Activated CD4-positive, alpha-beta T cell treated with anti-CD3 and anti-CD28 coated beads for 36 hours (primary cell): ENCODE results near the gene ZEB1. TPM values are rescaled to one million over a fixed set of nuclear protein-coding genes. Genes with fewer than 3 reads are reported as not detected.
A peak's percentile ranks its signal among the peaks of the same experiment; 100 is the strongest.

ENCODE experiments used
- ATAC-seq: fragments of 200-7000 bp; cut with Tn5 transposase; one replicate; pipeline ENCODE4 v1.10.0; 2021; ENCODE audit warnings: mild to moderate bottlenecking, moderate library complexity
- CTCF ChIA-PET: fragments of 350-600 bp; sonication (Branson Sonifier 250); formaldehyde crosslinking; loops from one replicate; lab custom pipeline; 2021; ENCODE audit warnings: antibody characterized with exemption; lab: Charles Lee
- POLR2A ChIA-PET: fragments of 350-600 bp; sonication (Branson Sonifier 250); formaldehyde crosslinking; loops from one replicate; lab custom pipeline; 2021; ENCODE audit warnings: antibody characterized with exemption, inconsistent platforms; lab: Charles Lee
- DNase-seq: peaks from one replicate; pipeline ENCODE4 v3.0.0-alpha.2; 2020
- H3K27ac Mint-ChIP-seq: one replicate; pipeline ENCODE4 v1.8.0; 2021; ENCODE audit warnings: mixed read lengths
- H3K27me3 Mint-ChIP-seq: one replicate; pipeline ENCODE4 v1.8.0; 2021; ENCODE audit warnings: mixed read lengths
- H3K36me3 Mint-ChIP-seq: one replicate; pipeline ENCODE4 v1.8.0; 2021; ENCODE audit warnings: low read depth, mixed read lengths
- H3K4me1 Mint-ChIP-seq: one replicate; pipeline ENCODE4 v1.8.0; 2021; ENCODE audit warnings: mixed read lengths
- H3K4me3 Mint-ChIP-seq: one replicate; pipeline ENCODE4 v1.8.0; 2021; ENCODE audit warnings: mild to moderate bottlenecking, moderate library complexity, mixed read lengths
- H3K9me3 Mint-ChIP-seq: one replicate; pipeline ENCODE4 v1.8.0; 2021; ENCODE audit warnings: low read depth, mixed read lengths
- intact Hi-C, 2 experiments: fragments of 100-400 bp; cut with DNase I in 1 of 2; cut with micrococcal nuclease in 1 of 2; formaldehyde crosslinking; loops; one replicate each; pipeline versions ENCODE4 v1.14.2 to v1.15.1; 2022 to 2024; cut with DNase I, micrococcal nuclease
- total RNA-seq, 2 experiments: library from RNA; stranded (reverse); gene quantifications; one replicate each; pipeline ENCODE4 v1.2.3, GENCODE V29; 2021

ZEB1 gene
- total RNA-seq: 10 to 100 TPM; 32.0 to 49.0 TPM

- intact Hi-C loops: loop anchor here (1.0 to 10.0 kb wide), 18 partner anchors 24 to 1128 kb away; partner anchors contain the start of gene CCDC7 (in 1 of the 2)
- CTCF ChIA-PET: no interaction called here
- Mint-ChIP-seq H3K4me1 (peaks cover 39% of the 10 kb centered on the region), H3K36me3 (peaks cover 8% of the 10 kb centered on the region), H3K4me3 (peak within 1 kb of the TSS; percentile 93), H3K27ac (peak within 1 kb of the TSS; percentile 99), H3K27me3 (no peaks in the 10 kb centered on the region), H3K9me3 (no peaks in the 10 kb centered on the region)
- peak; percentile 55 for ATAC-seq
- POLR2A ChIA-PET: interaction anchor here (1.5 kb wide), 1 partner anchor 287 kb away, joined by 4 read pairs; the partner anchor contains the start of gene ZNF438
- peak; percentile 95 for DNase-seq
These were observed at the start of gene ZEB1 for GRCh38 chr10:31318854-31319601. TSS of gene ZEB1 (plus strand) at chr10:31319216. CDS start at chr10:31319235, 19 bp downstream.

GRCh38 chr10:31270954-31271353 lies 48.1 kb upstream of the ZEB1 start:
- ChIA-PET CTCF (no interaction called here), POLR2A (no interaction called here)
- intact Hi-C loops: no loop called here
- Mint-ChIP-seq H3K4me3 (no peak overlapping the region), H3K27ac (no peak overlapping the region), H3K4me1 (peaks cover 5% of the 10 kb centered on the region), H3K36me3 (peaks cover 3% of the 10 kb centered on the region), H3K9me3 (peaks cover 9% of the 10 kb centered on the region), H3K27me3 (no peaks in the 10 kb centered on the region)
- no peak for DNase-seq
- ATAC-seq: no peak

- H3K27ac Mint-ChIP-seq: no peak overlapping the region
- H3K4me3 Mint-ChIP-seq: no peak overlapping the region
- no peaks in the 10 kb centered on the region for H3K27me3 Mint-ChIP-seq
- POLR2A ChIA-PET: no interaction called here
- intact Hi-C loops: no loop called here
- CTCF ChIA-PET: interaction anchor here (1.2 kb wide), 1 partner anchor 20 kb away, joined by 3 read pairs; no protein-coding TSS in a partner anchor
- H3K36me3 Mint-ChIP-seq: peaks cover 3% of the 10 kb centered on the region
- no peak for DNase-seq
- H3K4me1 Mint-ChIP-seq: peaks cover 5% of the 10 kb centered on the region
- no peak for ATAC-seq
- H3K9me3 Mint-ChIP-seq: peaks cover 9% of the 10 kb centered on the region
These were observed 46.2 kb upstream of the ZEB1 start for GRCh38 chr10:31272841-31273240.

GRCh38 chr10:31273789-31274188 lies 45.2 kb upstream of the ZEB1 start:
- intact Hi-C loops: no loop called here
- ChIA-PET CTCF (no interaction called here), POLR2A (no interaction called here)
- Mint-ChIP-seq H3K27ac (no peak overlapping the region), H3K9me3 (peaks cover 9% of the 10 kb centered on the region), H3K4me3 (no peak overlapping the region), H3K36me3 (peaks cover 3% of the 10 kb centered on the region), H3K4me1 (peaks cover 5% of the 10 kb centered on the region), H3K27me3 (no peaks in the 10 kb centered on the region)
- ATAC-seq (no peak), DNase-seq (no peak)

DNA sequence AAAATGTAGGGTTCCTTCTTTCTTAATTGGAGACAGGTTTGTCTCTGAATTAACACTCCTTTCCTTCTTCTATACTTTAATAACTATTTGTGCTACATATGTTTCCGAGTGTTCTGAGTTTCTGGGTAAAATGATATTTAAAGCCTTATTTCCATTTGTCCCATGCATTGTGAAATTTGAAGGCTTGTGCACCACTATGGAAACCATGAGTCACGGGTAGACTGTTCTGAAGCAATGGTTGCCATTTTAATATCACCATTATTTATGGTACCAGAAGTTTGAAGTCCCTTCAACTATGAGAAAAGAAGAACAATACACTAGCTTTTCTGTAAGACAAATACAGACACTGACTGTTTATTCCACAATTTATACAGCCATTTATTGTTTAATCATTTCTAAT lies 44.7 kb upstream of the ZEB1 start:
- ChIA-PET POLR2A (no interaction called here), CTCF (no interaction called here)
- Mint-ChIP-seq H3K27ac (no peak overlapping the region), H3K4me1 (peaks cover 5% of the 10 kb centered on the region), H3K27me3 (no peaks in the 10 kb centered on the region), H3K36me3 (peaks cover 3% of the 10 kb centered on the region), H3K4me3 (no peak overlapping the region), H3K9me3 (peaks cover 9% of the 10 kb centered on the region)
- no peak for DNase-seq
- intact Hi-C loops: no loop called here
- no peak for ATAC-seq

DNA sequence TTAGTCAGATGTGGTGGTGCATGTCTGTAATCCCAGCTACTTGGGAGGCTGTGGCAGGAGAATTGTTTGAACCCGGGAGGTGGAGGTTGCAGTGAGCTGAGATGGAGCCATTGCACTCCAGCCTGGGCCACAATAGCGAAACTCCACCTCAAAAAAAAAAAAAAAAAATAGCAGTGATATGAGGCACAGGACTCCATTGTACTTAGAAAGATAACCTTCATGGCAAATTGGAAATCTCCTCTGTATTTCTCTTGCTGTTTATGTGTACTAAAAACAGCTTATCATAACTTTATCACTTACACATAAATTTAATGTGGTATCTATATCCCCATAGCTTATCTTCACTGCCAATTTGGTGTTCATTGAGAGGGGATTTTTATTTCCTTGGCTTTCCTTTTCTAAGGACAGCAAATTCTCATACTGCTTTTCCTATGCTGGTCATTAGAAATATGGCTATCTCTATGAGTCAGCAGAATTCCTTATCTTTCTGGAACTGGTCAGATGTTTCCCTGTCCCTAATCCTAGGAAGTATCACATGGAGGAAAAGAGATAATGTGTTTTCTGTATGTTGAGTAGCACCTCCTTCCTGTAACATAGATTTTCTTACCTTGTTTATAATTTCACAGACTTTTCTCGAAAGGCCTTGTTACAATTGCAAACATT lies 40.6 kb upstream of the ZEB1 start:
- ATAC-seq (no peak), DNase-seq (no peak)
- Mint-ChIP-seq H3K27me3 (no peaks in the 10 kb centered on the region), H3K27ac (no peak overlapping the region), H3K4me1 (peaks cover 5% of the 10 kb centered on the region), H3K36me3 (no peaks in the 10 kb centered on the region), H3K9me3 (peaks cover 2% of the 10 kb centered on the region), H3K4me3 (no peak overlapping the region)
- intact Hi-C loops: no loop called here
- ChIA-PET CTCF (interaction anchor here (0.6 to 1.1 kb wide), 3 partner anchors 384 to 646 kb away, joined by 3 to 5 read pairs (median 3); no protein-coding TSS in a partner anchor), POLR2A (no interaction called here)

DNA sequence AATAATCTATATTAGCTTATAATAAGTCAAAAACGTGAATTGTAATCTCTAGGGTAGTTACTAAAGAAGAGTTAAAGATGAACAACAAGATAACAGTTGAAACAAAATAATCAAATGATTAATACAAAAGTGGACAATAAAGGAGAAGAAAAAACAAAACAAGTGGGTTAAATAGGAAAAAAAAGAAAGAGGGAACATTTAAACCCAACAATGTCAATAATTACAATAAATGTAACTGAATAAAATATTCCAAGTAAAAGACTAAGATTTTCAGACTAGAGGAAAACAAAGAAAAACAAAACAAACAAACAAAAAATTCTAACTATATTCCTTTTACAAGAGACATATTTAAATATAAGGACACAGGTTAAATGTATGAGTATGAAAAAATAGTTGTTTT lies 38.0 kb upstream of the ZEB1 start:
- ATAC-seq (no peak), DNase-seq (no peak)
- Mint-ChIP-seq H3K9me3 (peaks cover 2% of the 10 kb centered on the region), H3K27ac (no peak overlapping the region), H3K4me3 (no peak overlapping the region), H3K36me3 (no peaks in the 10 kb centered on the region), H3K4me1 (no peaks in the 10 kb centered on the region), H3K27me3 (no peaks in the 10 kb centered on the region)
- CTCF ChIA-PET: no interaction called here
- POLR2A ChIA-PET: no interaction called here
- intact Hi-C loops: no loop called here

GRCh38 chr10:31288001-31288400 lies 31.0 kb upstream of the ZEB1 start:
- Mint-ChIP-seq H3K27ac (no peak overlapping the region), H3K27me3 (no peaks in the 10 kb centered on the region), H3K4me1 (peaks cover 3% of the 10 kb centered on the region), H3K36me3 (no peaks in the 10 kb centered on the region), H3K9me3 (no peaks in the 10 kb centered on the region), H3K4me3 (no peak overlapping the region)
- intact Hi-C loops: no loop called here
- ATAC-seq (no peak), DNase-seq (no peak)
- ChIA-PET POLR2A (no interaction called here), CTCF (interaction anchor here (0.6 kb wide), 1 partner anchor 76 kb away, joined by 3 read pairs; no protein-coding TSS in a partner anchor)

DNA sequence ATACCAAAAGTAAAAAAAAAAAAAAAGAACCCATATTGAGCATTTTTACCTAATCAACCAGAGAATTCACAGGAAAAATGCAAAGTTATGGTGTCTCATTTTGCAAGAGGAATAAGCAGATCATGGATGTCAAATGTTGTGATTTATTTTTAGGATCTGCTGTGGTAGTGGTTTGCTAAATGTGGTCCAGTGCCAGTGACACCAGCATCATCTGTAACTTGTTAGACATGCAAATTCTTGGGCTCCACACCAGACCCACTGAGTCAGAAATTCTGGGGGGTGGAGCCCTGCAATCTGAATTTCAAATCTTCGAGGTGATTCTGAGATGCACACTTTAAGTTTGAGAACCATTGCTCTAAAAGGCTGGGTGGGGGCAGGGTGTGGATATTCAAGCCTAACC lies 30.1 kb upstream of the ZEB1 start:
- no peak for DNase-seq
- ChIA-PET CTCF (no interaction called here), POLR2A (no interaction called here)
- Mint-ChIP-seq H3K36me3 (no peaks in the 10 kb centered on the region), H3K4me1 (peaks cover 3% of the 10 kb centered on the region), H3K27ac (no peak overlapping the region), H3K9me3 (no peaks in the 10 kb centered on the region), H3K27me3 (no peaks in the 10 kb centered on the region), H3K4me3 (no peak overlapping the region)
- no peak for ATAC-seq
- intact Hi-C loops: no loop called here

DNA sequence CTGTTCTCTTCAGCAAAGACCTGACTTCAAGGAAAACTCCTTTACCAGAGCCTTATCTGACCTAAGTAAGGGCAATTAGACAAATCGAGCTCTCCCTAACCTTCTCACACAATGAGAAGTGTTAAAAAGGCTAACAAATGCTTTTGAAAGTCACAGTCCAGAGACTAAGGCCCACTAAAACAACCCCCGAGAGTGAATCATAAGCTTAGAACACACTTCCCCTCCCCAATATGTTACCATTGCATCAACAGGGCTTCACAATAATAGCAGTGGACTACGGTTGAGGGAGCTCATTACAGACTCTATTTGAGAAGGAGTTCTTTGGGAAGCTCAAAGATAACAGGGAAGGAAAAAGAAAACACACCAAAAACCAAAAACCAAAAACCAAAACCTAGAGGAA lies 28.6 kb upstream of the ZEB1 start:
- no peaks in the 10 kb centered on the region for H3K9me3 Mint-ChIP-seq
- intact Hi-C loops: no loop called here
- ChIA-PET POLR2A (no interaction called here), CTCF (no interaction called here)
- H3K4me1 Mint-ChIP-seq: peaks cover 3% of the 10 kb centered on the region
- no peaks in the 10 kb centered on the region for H3K36me3 Mint-ChIP-seq
- H3K27ac Mint-ChIP-seq: no peak overlapping the region
- DNase-seq (no peak), ATAC-seq (no peak)
- H3K4me3 Mint-ChIP-seq: no peak overlapping the region
- H3K27me3 Mint-ChIP-seq: no peaks in the 10 kb centered on the region

DNA sequence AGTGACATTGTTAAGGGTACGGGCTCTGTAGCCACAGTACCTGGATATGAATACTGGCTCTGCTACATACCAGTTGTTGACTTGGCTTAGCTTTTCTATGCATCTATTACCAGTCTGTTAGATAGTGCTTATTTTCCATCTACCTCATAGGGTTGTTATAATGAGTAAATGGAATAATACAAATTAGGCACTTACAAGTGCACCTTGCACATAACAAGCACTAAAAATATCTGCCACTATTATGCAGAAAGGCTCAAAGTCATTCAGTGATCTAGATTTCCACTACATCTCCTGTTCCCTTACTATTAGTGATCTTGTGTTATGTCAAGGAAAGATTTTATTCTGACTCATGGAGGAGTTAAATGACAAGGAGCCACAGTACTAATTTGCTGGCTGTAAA lies 27.9 kb upstream of the ZEB1 start:
- no peak overlapping the region for H3K4me3 Mint-ChIP-seq
- ChIA-PET CTCF (no interaction called here), POLR2A (no interaction called here)
- no peak overlapping the region for H3K27ac Mint-ChIP-seq
- no peaks in the 10 kb centered on the region for H3K36me3 Mint-ChIP-seq
- peaks cover 3% of the 10 kb centered on the region for H3K4me1 Mint-ChIP-seq
- DNase-seq: no peak
- intact Hi-C loops: no loop called here
- ATAC-seq: peak; percentile 19
- H3K27me3 Mint-ChIP-seq: no peaks in the 10 kb centered on the region
- no peaks in the 10 kb centered on the region for H3K9me3 Mint-ChIP-seq

DNA sequence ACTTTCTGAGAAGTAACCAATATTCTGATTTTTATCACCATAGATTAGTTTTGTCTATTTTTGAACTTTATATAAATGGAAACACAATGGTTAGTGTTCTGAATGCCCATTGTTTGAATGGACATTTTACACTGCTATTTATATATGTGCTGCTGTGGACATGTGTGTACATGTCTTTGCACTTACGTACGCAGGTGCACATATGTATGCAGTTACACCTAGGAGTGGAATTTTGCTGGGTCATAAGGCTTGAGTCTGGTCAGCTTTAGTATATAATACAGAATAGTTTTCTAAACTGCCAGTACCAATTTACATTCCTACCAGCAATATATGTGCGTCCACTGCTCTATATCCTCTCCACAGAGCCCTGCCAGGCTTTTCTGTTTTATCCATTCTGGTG lies 24.5 kb upstream of the ZEB1 start:
- no peaks in the 10 kb centered on the region for H3K27me3 Mint-ChIP-seq
- H3K4me1 Mint-ChIP-seq: peaks cover 8% of the 10 kb centered on the region
- no peaks in the 10 kb centered on the region for H3K9me3 Mint-ChIP-seq
- DNase-seq (no peak), ATAC-seq (no peak)
- H3K4me3 Mint-ChIP-seq: no peak overlapping the region
- intact Hi-C loops: no loop called here
- ChIA-PET CTCF (no interaction called here), POLR2A (no interaction called here)
- H3K27ac Mint-ChIP-seq: no peak overlapping the region
- H3K36me3 Mint-ChIP-seq: no peaks in the 10 kb centered on the region
